HG02623 (cell line): ENCODE results near the gene FAM228B.

Experiments
- ATAC-seq: cut with Tn5 transposase; IDR thresholded peaks from one replicate; pipeline ENCODE4 v1.9.1; 2021; ENCODE audit warnings: moderate library complexity; ENCODE audit not compliant: unreplicated experiment

The FAM228B gene

GRCh38 chr2:24200799-24201198, 77.5 kb downstream of the FAM228B start:
- ATAC-seq, result no peak

GRCh38 chr2:24203029-24203786, 79.9 kb downstream of the FAM228B start:
- ATAC-seq, result no peak

DNA sequence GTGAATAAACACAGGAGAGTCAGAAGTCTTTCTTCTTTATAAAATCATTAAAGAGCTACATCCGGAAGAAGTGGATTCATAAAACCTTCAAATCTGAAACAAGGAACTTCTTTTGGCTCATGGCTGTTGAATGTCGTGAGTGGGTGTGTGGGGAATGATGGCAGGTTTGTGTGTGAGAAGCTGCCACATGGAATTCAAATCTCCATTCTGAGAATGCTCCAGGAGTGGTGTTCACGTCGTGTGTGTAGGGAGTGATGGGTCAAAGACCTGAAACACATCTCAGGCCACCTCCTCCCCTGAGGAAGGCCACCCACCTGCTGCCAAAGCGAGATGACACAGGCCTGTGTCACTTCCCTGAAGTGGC, 80.5 kb downstream of the FAM228B start:
- no peak for ATAC-seq

DNA sequence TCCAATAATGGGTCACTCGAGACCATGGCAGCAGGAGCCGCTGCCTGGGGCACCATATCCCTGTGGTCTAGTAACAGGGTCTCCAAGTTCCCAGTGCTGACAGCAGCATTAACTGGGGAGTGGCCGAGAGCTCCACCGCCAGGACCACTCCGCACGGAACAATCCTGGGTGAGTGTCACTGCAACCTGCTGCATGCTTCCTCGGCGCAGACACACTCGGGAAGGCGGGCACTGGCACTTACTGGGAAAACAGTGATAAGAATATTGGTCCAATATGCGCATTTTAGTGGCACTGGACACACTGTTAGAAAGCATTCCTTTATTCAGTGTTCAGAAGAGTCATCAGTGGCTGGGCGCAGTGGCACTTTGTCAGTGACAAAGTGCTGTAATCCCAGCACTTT, 81.2 kb downstream of the FAM228B start:
- ATAC-seq, result no peak

DNA sequence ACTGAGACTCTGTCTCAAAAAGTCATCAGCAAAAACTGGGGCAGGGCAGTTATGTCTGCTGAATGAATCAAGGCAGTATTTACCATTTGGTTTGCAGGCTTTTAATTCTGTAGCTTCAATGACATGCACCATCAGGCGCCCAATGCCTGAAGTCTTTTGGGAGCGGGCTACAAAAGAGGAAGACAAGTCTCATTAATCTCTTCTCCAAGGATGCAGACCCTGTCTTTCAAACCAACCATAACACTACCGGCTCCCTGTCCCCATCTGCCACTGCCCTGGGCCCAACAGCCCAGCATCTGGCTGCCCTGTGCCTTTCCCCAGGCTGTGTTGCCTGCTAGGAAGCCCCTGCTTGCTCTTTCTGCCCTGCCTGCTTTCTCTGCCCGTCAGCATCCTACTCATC, 81.9 kb downstream of the FAM228B start:
- ATAC-seq, result no peak

GRCh38 chr2:24206242-24206641, 83.0 kb downstream of the FAM228B start:
- no peak for ATAC-seq

- ATAC-seq, result no peak
Measured at GRCh38 chr2:24206714-24207113, 83.4 kb downstream of the FAM228B start.

DNA sequence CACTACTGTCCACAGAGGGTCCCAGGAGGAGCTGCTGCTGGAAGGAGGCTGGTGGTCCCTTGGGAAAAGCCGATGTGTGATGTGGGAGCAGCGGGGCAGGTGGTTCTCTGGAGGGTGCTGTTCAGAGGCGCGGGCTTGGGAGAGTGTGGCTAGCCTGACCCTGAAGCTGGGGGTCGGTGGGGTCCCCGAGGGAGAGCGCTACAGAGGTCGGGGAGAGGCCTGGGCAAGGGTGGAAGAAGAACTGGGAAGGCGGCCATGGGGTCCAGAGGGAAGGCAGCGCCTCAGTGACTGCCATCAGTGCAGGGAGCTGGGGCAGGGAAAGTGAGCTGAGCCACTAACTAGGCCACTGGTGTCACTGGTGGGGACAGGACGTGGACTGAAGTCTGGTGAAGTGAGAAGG, 84.1 kb downstream of the FAM228B start:
- no peak for ATAC-seq

DNA sequence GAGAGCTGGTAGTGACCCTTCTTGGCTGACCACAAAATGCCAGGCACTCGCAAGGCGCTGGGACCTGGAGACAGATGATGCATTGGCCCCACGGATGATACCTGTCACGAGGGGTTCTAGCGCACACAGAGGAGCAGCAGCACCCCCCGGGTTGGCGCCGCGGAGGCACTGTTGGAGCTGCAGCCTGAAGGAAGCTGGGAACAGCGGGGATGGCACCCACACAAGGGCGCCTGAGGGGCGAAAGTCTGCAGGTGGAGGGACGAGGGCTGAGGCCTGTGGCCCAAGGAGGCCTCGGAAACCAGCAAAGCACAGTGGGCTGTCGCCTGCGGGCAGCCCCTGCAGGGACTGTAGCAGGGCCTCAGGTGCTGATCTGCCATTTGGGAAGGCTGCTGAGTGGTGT, 85.2 kb downstream of the FAM228B start:
- ATAC-seq, result no peak

- ATAC-seq, result no peak
Measured at GRCh38 chr2:24209389-24210105, 86.3 kb downstream of the FAM228B start.

DNA sequence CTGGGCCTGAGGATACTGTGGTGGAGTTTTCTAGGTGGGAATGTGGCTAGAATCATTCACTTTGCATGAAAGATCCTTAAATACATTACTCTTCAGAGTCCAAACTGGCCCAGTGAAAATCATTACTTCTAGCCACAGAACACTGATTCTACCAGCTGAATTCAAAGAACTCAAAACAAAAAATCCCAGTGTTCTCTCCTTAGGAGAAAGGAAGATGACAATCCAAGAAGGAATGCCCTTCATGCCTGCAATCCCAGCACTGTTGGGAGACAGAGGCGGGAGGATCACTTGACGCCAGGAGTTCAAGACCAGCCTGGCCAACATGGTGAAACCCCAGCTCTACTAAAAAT, 86.8 kb downstream of the FAM228B start:
- no peak for ATAC-seq

DNA sequence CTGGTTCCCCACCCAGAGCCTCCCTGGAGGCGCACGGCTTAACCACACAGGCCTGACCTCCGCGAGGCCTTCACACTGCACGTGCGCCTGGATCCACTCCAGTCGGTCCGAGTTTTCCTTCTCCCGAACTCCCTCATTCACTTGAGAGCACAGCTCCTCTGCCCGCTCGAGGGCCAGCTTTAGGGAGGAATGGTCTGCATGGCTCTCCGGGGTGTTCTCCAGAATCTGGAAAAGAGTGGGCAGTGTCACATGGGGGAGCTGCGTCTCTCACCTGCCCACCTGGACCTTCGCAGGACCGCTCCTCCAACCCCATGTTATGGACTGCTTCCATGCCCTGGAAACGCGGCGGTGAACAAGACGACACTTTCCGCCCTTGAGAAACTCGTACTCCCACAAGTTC, 87.5 kb downstream of the FAM228B start:
- ATAC-seq, result no peak

DNA sequence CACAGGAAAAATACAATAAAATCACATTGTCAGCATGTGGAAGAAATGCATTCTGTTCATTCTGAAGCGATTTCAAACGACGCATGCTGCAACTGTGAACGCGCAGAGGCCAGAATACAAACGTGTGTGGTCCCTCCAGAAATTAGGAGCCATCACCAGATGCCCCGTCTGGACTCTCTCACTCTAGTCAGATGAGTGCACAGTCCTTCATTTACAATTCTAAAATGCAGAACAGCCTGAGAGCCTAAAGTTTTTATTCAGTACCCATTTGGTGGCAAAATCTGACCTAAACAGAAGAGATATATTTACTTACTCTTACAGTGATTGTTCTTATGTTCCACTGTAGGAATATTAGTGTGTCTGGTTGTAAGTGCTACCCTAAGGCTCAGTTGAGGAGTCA, 88.1 kb downstream of the FAM228B start:
- no peak for ATAC-seq

DNA sequence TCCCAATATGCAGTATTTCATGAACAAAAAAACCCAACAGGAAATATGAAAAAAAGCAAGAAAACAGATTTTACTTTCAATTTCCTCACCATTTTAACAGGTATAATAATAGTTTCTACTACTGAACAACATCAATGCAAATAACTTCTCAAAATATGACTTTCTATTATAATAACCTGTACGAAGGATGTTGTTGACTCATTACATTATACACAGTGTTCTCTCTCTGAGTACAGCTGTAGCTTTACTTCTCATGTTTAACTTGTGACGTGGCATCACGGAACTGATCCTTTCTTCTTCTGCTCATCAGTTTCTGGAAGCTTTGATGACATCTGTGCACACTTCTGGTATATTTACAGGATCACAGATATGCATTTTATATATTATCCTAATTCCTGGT, 91.6 kb downstream of the FAM228B start:
- peak; percentile 96 for ATAC-seq
